ENCODE data around the gene SHC2. TPM values are rescaled to one million over a fixed set of nuclear protein-coding genes. Genes with fewer than 3 reads are reported as not detected.

Gene SHC2
- total RNA-seq, 1 donor from 2014 or later = 26.0 TPM

DNA sequence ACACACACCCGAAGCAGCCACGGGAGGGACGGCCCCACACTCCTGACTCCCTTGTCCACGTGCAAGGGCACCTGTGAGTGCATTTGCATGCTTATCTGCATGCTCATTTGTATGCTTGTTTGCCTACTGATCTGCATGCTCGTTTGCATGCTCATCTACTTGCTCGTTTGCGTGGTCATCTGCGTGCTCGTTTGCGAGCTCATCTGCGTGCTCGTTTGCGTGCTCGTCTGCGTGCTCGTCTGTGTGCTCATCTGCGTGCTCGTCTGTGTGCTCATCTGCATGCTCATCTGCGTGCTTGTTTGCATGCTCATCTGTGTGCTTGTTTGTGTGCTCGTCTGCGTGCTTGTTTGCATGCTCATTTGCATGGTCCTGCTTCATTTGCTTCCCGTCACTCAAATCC lies 23.8 kb downstream of the SHC2 start:
- H3K36me3 ChIP-seq = no peaks in the 10 kb centered on the region
- intact Hi-C loops (cut with DNase I) = no loop called here
- H3K9me3 ChIP-seq = no peaks in the 10 kb centered on the region
- DNase-seq (ENCODE audit: extremely low spot score in 2 of 2) = no peak
- no peaks in the 10 kb centered on the region for H3K4me1 ChIP-seq
- no peaks in the 10 kb centered on the region for H3K27me3 ChIP-seq
- TF ChIP-seq POLR2AphosphoS5 (IDR thresholded peaks at IDR 0.05; ENCODE audit: insufficient read depth in 1 of 2, low read depth in 1 of 2) (no peak), POLR2A (IDR thresholded peaks at IDR 0.05) (no peak)
- TF ChIP-seq, protein P1, sequence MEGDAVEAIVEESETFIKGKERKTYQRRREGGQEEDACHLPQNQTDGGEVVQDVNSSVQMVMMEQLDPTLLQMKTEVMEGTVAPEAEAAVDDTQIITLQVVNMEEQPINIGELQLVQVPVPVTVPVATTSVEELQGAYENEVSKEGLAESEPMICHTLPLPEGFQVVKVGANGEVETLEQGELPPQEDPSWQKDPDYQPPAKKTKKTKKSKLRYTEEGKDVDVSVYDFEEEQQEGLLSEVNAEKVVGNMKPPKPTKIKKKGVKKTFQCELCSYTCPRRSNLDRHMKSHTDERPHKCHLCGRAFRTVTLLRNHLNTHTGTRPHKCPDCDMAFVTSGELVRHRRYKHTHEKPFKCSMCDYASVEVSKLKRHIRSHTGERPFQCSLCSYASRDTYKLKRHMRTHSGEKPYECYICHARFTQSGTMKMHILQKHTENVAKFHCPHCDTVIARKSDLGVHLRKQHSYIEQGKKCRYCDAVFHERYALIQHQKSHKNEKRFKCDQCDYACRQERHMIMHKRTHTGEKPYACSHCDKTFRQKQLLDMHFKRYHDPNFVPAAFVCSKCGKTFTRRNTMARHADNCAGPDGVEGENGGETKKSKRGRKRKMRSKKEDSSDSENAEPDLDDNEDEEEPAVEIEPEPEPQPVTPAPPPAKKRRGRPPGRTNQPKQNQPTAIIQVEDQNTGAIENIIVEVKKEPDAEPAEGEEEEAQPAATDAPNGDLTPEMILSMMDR (IDR thresholded peaks at IDR 0.05) = no peak
- H3K27ac ChIP-seq = no peak overlapping the region
- H3K4me3 ChIP-seq = no peak overlapping the region

DNA sequence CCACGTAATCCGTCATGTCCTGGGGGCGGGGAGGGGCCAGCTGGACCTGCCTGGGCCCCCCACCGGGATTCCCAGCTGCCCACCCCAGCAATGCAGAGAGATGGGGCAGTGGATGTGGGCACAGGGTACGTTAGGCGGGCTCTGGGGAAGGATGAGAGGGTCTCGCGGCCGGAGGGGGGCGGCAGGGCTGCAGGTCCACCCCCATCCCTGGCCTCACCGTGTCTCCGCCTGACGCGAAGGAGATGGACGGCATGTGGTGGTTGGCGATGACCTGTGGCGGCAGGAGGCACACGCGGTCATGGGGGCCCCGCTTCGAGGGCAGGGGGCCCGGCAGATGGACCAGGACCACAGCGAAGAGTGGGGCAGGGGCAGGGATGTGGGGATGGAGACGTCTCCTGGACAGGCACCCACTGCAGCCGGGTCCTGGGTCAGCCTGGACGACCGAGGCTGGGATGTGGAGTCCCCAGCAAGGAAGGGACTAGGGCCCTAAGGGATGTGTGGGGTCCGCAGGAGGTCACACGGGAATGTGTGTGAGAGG lies 24.4 kb downstream of the SHC2 start:
- TF ChIP-seq POLR2A (IDR thresholded peaks at IDR 0.05) = no peak
- TF ChIP-seq POLR2AphosphoS5 (IDR thresholded peaks at IDR 0.05; ENCODE audit: insufficient read depth in 1 of 2, low read depth in 1 of 2) = no peak
- TF ChIP-seq, protein P1 (IDR thresholded peaks at IDR 0.05) = no peak
- Histone ChIP-seq H3K4me1 (no peaks in the 10 kb centered on the region), H3K27ac (no peak overlapping the region), H3K27me3 (no peaks in the 10 kb centered on the region), H3K9me3 (no peaks in the 10 kb centered on the region), H3K36me3 (no peaks in the 10 kb centered on the region), H3K4me3 (no peak overlapping the region)
- intact Hi-C loops (cut with DNase I) = no loop called here
- no peak for DNase-seq (ENCODE audit: extremely low spot score in 2 of 2)

GRCh38 chr19:435707-436412 lies 25.0 kb downstream of the SHC2 start:
- H3K4me1 ChIP-seq = no peaks in the 10 kb centered on the region
- H3K27me3 ChIP-seq = no peaks in the 10 kb centered on the region
- DNase-seq (ENCODE audit: extremely low spot score in 2 of 2) = no peak
- no peak overlapping the region for H3K4me3 ChIP-seq
- no peaks in the 10 kb centered on the region for H3K9me3 ChIP-seq
- no peak overlapping the region for H3K27ac ChIP-seq
- H3K36me3 ChIP-seq = no peaks in the 10 kb centered on the region
- intact Hi-C loops (cut with DNase I) = no loop called here
- no peak for TF ChIP-seq POLR2A (IDR thresholded peaks at IDR 0.05)
- no peak for TF ChIP-seq POLR2AphosphoS5 (IDR thresholded peaks at IDR 0.05; ENCODE audit: insufficient read depth in 1 of 2, low read depth in 1 of 2)
- TF ChIP-seq, protein P1 (IDR thresholded peaks at IDR 0.05) = no peak

- TF ChIP-seq, protein P1 (IDR thresholded peaks at IDR 0.05) = no peak
- TF ChIP-seq POLR2AphosphoS5 (IDR thresholded peaks at IDR 0.05; ENCODE audit: insufficient read depth in 1 of 2, low read depth in 1 of 2) (no peak), POLR2A (IDR thresholded peaks at IDR 0.05) (no peak)
- no peaks in the 10 kb centered on the region for H3K36me3 ChIP-seq
- intact Hi-C loops (cut with DNase I) = no loop called here
- H3K4me3 ChIP-seq = no peak overlapping the region
- no peaks in the 10 kb centered on the region for H3K4me1 ChIP-seq
- no peaks in the 10 kb centered on the region for H3K27me3 ChIP-seq
- H3K27ac ChIP-seq = no peak overlapping the region
- no peak for DNase-seq (ENCODE audit: extremely low spot score in 2 of 2)
- no peaks in the 10 kb centered on the region for H3K9me3 ChIP-seq
Observed at GRCh38 chr19:435056-435706, 25.7 kb downstream of the SHC2 start.

All from vagina (tissue), 2 donors.